HepG2 (cell line): Measurements from ENCODE around the gene DCN. TPM values are rescaled to one million over a fixed set of nuclear protein-coding genes. Genes with fewer than 3 reads are reported as not detected.

ENCODE experiments used
- ATAC-seq: fragments of 200-7000 bp; cut with Tn5 transposase; 3 replicates; pipeline ENCODE4 v1.9.1; 2020; ENCODE audit warnings: mild to moderate bottlenecking, moderate library complexity
- BruUV-seq: library from RNA; stranded (reverse); fragments of 400-500 nt; replicated peaks from 2 replicates; lab custom pipeline; 2021; lab: Mats Ljungman, UMichigan
- CTCF ChIA-PET: fragments of 300-600 bp; formaldehyde crosslinking; extraction: SDS; loops from one replicate; lab custom pipeline; 2021; ENCODE audit warnings: low total read pairs, inconsistent platforms, low intra/inter-chr PET ratio; lab: Yijun Ruan, JAX
- POLR2A ChIA-PET: fragments of 350-600 bp; sonication (Branson Sonifier 250); formaldehyde crosslinking; loops from one replicate; lab custom pipeline; 2020; ENCODE audit warnings: antibody characterized with exemption, inconsistent platforms; lab: Yijun Ruan, JAX
- DNase-seq: peaks from one replicate; pipeline ENCODE4 v3.0.0-alpha.2; 2015; ENCODE audit warnings: low spot score
- FAIRE-seq: peaks from 3 replicates; lab custom pipeline; 2011; peaks lifted over from hg19 to GRCh38; lab: Jason Lieb, UNC
- H2AFZ ChIP-seq: one replicate; pipeline ENCODE4 v1.6.1; 2011; ENCODE audit warnings: low read length, inconsistent platforms
- H3K27ac ChIP-seq: fragments of 300-600 bp; 3 replicates; pipeline ENCODE4 v1.8.0; 2011; ENCODE audit warnings: mixed run types, mild to moderate bottlenecking, mixed read lengths, low read length, inconsistent platforms; ENCODE audit not compliant: insufficient read depth; ENCODE audit errors: extremely low read length
- H3K27me3 ChIP-seq, 2 experiments: fragments of 200-600 bp in 1 of 2; 2 replicates in 1 of 2; 3 replicates in 1 of 2; pipeline versions ENCODE4 v1.6.0 to v1.8.0; 2011; ENCODE audit warnings: low read length in 2 of 2, mild to moderate bottlenecking in 2 of 2, moderate library complexity in 2 of 2, inconsistent platforms in 1 of 2; ENCODE audit not compliant: insufficient read depth in 2 of 2, control insufficient read depth in 1 of 2
- H3K36me3 ChIP-seq, 2 experiments: fragments of 200-600 bp in 1 of 2; replicated peaks in 1 of 2; 2 replicates in 1 of 2; 3 replicates in 1 of 2; pipeline versions ENCODE4 v1.5.1 to v1.8.0; 2011; ENCODE audit warnings: low read length in 2 of 2, inconsistent platforms in 1 of 2; ENCODE audit not compliant: insufficient read depth in 2 of 2, control insufficient read depth in 1 of 2
- H3K4me1 ChIP-seq: 2 replicates; pipeline ENCODE4 v1.5.1; 2012; ENCODE audit warnings: low read length, inconsistent platforms; ENCODE audit not compliant: insufficient read depth
- H3K4me2 ChIP-seq: 2 replicates; pipeline ENCODE4 v1.6.0; 2011; ENCODE audit warnings: low read depth, low read length, inconsistent platforms
- H3K4me3 ChIP-seq, 3 experiments: fragments of 200-600 bp in 1 of 3; sonication (generic), shearing (Covaris generic) in 1 of 3; replicated peaks in 1 of 3; 2 replicates each; pipeline ENCODE4 v1.5.1; 2011 to 2016; ENCODE audit warnings: low read length in 3 of 3, inconsistent platforms in 2 of 3, low read depth in 2 of 3, mild to moderate bottlenecking in 2 of 3, control low read depth in 1 of 3, mixed read lengths in 1 of 3; ENCODE audit not compliant: insufficient read depth in 1 of 3
- H3K79me2 ChIP-seq: one replicate; pipeline ENCODE4 v1.6.1; 2011; ENCODE audit warnings: low read length, inconsistent platforms; ENCODE audit not compliant: insufficient read depth
- H3K9ac ChIP-seq: 2 replicates; pipeline ENCODE4 v1.6.0; 2011; ENCODE audit warnings: mild to moderate bottlenecking, low read depth, low read length, inconsistent platforms; ENCODE audit not compliant: insufficient read depth
- H3K9me3 ChIP-seq: 2 replicates; pipeline ENCODE4 v1.5.1; 2012; ENCODE audit warnings: mild to moderate bottlenecking, low read length
- H4K20me1 ChIP-seq: 2 replicates; pipeline ENCODE4 v1.6.0; 2011; ENCODE audit warnings: inconsistent platforms, mild to moderate bottlenecking, low read length, moderate library complexity; ENCODE audit not compliant: insufficient read depth
- HOXD1 ChIP-seq: sonication (generic); formaldehyde crosslinking; IDR thresholded peaks from 2 replicates; pipeline ENCODE4 v1.5.0; 2020; ENCODE audit warnings: missing genetic modification reagents
- MLLT10 ChIP-seq: sonication (generic); formaldehyde crosslinking; IDR thresholded peaks from 2 replicates; pipeline ENCODE4 v1.4.0; 2020; ENCODE audit warnings: missing genetic modification reagents
- NPAS2 ChIP-seq: sonication (generic); formaldehyde crosslinking; IDR thresholded peaks from 2 replicates; pipeline ENCODE4 v1.8.0; 2022; ENCODE audit warnings: mild to moderate bottlenecking, missing genetic modification reagents, borderline replicate concordance
- PLRG1 ChIP-seq: fragments of 450-650 bp; conservative IDR thresholded peaks from 2 replicates; pipeline ENCODE4 v1.6.1; 2016
- SMAD1 ChIP-seq: sonication (generic); formaldehyde crosslinking; IDR thresholded peaks from 2 replicates; pipeline ENCODE4 v1.4.0; 2020; ENCODE audit warnings: missing genetic modification reagents, low read depth, mild to moderate bottlenecking, borderline replicate concordance
- ZBTB1 ChIP-seq: sonication (generic); formaldehyde crosslinking; IDR thresholded peaks from 2 replicates; pipeline ENCODE4 v1.4.0; 2020; ENCODE audit warnings: missing genetic modification reagents, borderline replicate concordance
- ZBTB26 ChIP-seq: IDR thresholded peaks from 2 replicates; pipeline ENCODE4 v1.6.1; 2016; ENCODE audit warnings: missing compliant biosample characterization, missing genetic modification reagents, borderline replicate concordance
- ZBTB4 ChIP-seq: sonication (generic); formaldehyde crosslinking; IDR thresholded peaks from 2 replicates; pipeline ENCODE4 v1.4.0; 2020; ENCODE audit warnings: missing genetic modification reagents, mild to moderate bottlenecking, borderline replicate concordance
- ZBTB7B ChIP-seq: sonication (generic); formaldehyde crosslinking; IDR thresholded peaks from 2 replicates; pipeline ENCODE4 v1.4.0; 2020; ENCODE audit warnings: missing genetic modification reagents
- ZNF274 ChIP-seq: sonication (generic); formaldehyde crosslinking; IDR thresholded peaks from 2 replicates; pipeline ENCODE4 v1.5.1; 2020; ENCODE audit warnings: mild to moderate bottlenecking, missing genetic modification reagents
- ZNF615 ChIP-seq: sonication (generic); formaldehyde crosslinking; IDR thresholded peaks from 2 replicates; pipeline ENCODE4 v1.5.0; 2020; ENCODE audit warnings: mild to moderate bottlenecking, missing genetic modification reagents, borderline replicate concordance
- ZNF775 ChIP-seq: sonication (generic); formaldehyde crosslinking; IDR thresholded peaks from 2 replicates; pipeline ENCODE4 v1.4.0; 2020; ENCODE audit warnings: missing genetic modification reagents, mild to moderate bottlenecking, moderate library complexity, borderline replicate concordance
- WGBS: methylation state at CpG from one replicate; pipeline ENCODE4 v1.1.6; 2017; ENCODE audit warnings: low lambda C conversion rate; 5-methylcytosine and 5-hydroxymethylcytosine counted together
- in situ Hi-C: cut with HindIII; loops from 2 replicates; pipeline ENCODE4 v1.10.0; 2017; ENCODE audit warnings: low pct_unique_long_range_greater_than_20kb; ENCODE audit not compliant: extremely low pct_ligation_motif_present
- intact Hi-C: fragments of 100-400 bp; cut with micrococcal nuclease; formaldehyde crosslinking; loops from one replicate; pipeline ENCODE4 v1.10.0; 2022; ENCODE audit not compliant: unreplicated experiment
- polyA plus RNA-seq, 8 experiments: library from polyadenylated mRNA; depleted of rRNA in 3 of 8; stranded (reverse) in 7 of 8; unstranded in 1 of 8; fragments of >200 nt; fragmentation: Illumina TruSeq in 4 of 8; extraction: Trizol in 4 of 8; gene quantifications; 2 replicates each; pipeline versions ENCODE4 v1.2.1 to v1.2.3, GENCODE V29; 2011 to 2016; ENCODE audit warnings: low read depth in 4 of 8, missing spikeins in 1 of 8, mixed read lengths in 1 of 8; ENCODE audit not compliant: insufficient read depth in 1 of 8
- total RNA-seq, 5 experiments: library from RNA; depleted of rRNA; stranded (reverse); fragments of >200 nt; fragmentation: Illumina TruSeq; extraction: Trizol; gene quantifications; 2 replicates each; pipeline ENCODE4 v1.2.3, GENCODE V29; 2016; ENCODE audit warnings: low read depth in 1 of 5

Gene DCN
- total and polyA plus RNA-seq, 2 of the 13 experiments (the other 11 are each of a cell fraction or from before 2014, with no cell fraction given): not detected

DNA sequence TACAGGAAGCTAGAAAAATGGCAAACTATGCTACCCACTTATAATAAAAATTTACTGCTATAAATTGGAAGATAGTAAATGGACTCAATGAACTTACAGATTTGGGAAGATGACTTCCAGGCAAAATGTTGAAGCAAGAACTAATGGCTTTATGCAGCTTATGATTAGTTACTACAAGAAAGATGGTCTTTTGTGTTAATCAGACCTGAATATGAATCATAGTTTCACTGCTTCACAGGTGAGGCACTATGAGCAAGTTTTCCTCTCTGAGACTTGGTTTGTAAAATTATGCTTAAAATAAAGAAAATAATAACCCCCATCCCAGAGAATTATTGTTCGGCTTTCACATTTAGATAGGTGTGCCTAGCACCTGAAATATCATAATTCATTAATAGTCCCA lies 19.8 kb upstream of the DCN start:
- H3K27ac ChIP-seq: no peak overlapping the region
- WGBS: 4% methylated on average over 1 of the region's 1 CpG
- no peaks in the 10 kb centered on the region for H3K79me2 ChIP-seq
- DNase-seq (no peak), ATAC-seq (no peak), FAIRE-seq (no peak)
- H3K9me3 ChIP-seq: peaks cover 11% of the 10 kb centered on the region; the same call in 1 of the 2 replicates
- H3K36me3 ChIP-seq: no peaks in the 10 kb centered on the region
- in situ Hi-C loops (no loop called here), intact Hi-C loops (no loop called here)
- ChIA-PET POLR2A (no interaction called here), CTCF (no interaction called here)
- H3K9ac ChIP-seq: no peak overlapping the region
- H3K4me3 ChIP-seq: no peak overlapping the region
- no peaks in the 10 kb centered on the region for H4K20me1 ChIP-seq
- no peaks in the 10 kb centered on the region for H3K4me1 ChIP-seq
- H3K27me3 ChIP-seq: no peaks in the 10 kb centered on the region; a peak in 1 of 5 replicates
- no peak overlapping the region for H3K4me2 ChIP-seq
- TF ChIP-seq ZBTB26 (CRISPR knock-in tag) (no peak), ZBTB7B (CRISPR knock-in tag) (no peak), NPAS2 (no peak), SMAD1 (CRISPR knock-in tag) (no peak), ZBTB1 (CRISPR knock-in tag) (no peak), ZNF775 (CRISPR knock-in tag) (no peak), MLLT10 (CRISPR knock-in tag) (no peak), ZNF615 (CRISPR knock-in tag) (no peak), ZNF274 (CRISPR knock-in tag) (no peak), ZBTB4 (no peak), PLRG1 (no peak), HOXD1 (CRISPR knock-in tag) (no peak)
- no peak overlapping the region for H2AFZ ChIP-seq
- BruUV-seq: no TSS peak
